Keratinocyte (primary cell): ENCODE measurements around the gene ERO1B.

Experiments
- CTCF ChIP-seq, 3 experiments: IDR thresholded peaks in 1 of 3; conservative IDR thresholded peaks in 1 of 3; optimal IDR thresholded peaks in 1 of 3; 2 replicates in 2 of 3; 3 replicates in 1 of 3; pipeline versions ENCODE3 to v1.5.1; 2011; ENCODE audit warnings: low read length in 3 of 3, mild to moderate bottlenecking in 3 of 3, moderate library complexity in 2 of 3, control low read depth in 1 of 3, inconsistent platforms in 1 of 3; ENCODE audit not compliant: insufficient read depth in 2 of 3; ENCODE audit errors: extremely low read depth in 1 of 3
- EZH2 ChIP-seq: IDR thresholded peaks from one replicate; pipeline ENCODE4 v1.6.1; 2012; ENCODE audit warnings: inconsistent platforms, mild to moderate bottlenecking, low read length, moderate library complexity

- TF ChIP-seq CTCF (optimal IDR thresholded peaks at IDR 0.05 in 1 of 3, IDR thresholded peaks at IDR 0.05 in 1 of 3, conservative IDR thresholded peaks at IDR 0.05 in 1 of 3; ENCODE audit: extremely low read depth in 1 of 3, insufficient read depth in 2 of 3, low read length in 3 of 3) (no peak), EZH2 (no peak)
Observed at GRCh38 chr1:236239092-236239585, 42.6 kb downstream of the ERO1B start.
